H1 (cell line): Measurements from ENCODE around the gene GPR18. TPM values are rescaled to one million over a fixed set of nuclear protein-coding genes. Genes with fewer than 3 reads are reported as not detected.
A peak's percentile ranks its signal among the peaks of the same experiment; 100 is the strongest.

Experiments used
- BRCA1 ChIP-seq: IDR thresholded peaks from 2 replicates; pipeline ENCODE4 v1.6.1; 2012; ENCODE audit warnings: low read depth, low read length, improper control_type of control experiment
- CTBP2 ChIP-seq: IDR thresholded peaks from 2 replicates; pipeline ENCODE4 v1.7.0; 2011; ENCODE audit warnings: borderline replicate concordance, mild to moderate bottlenecking, moderate library complexity, mixed read lengths, low read length; ENCODE audit not compliant: insufficient read depth, insufficient read length
- EZH2 ChIP-seq: fragments of 200-600 bp; sonication (generic); IDR thresholded peaks from 2 replicates; pipeline ENCODE4 v1.7.1; 2012; ENCODE audit warnings: low read depth, mild to moderate bottlenecking, moderate library complexity, low read length, inconsistent platforms; ENCODE audit not compliant: severe bottlenecking
- JUN ChIP-seq: IDR thresholded peaks from 2 replicates; pipeline ENCODE4 v1.6.1; 2011; ENCODE audit warnings: low read depth, mild to moderate bottlenecking, improper control_type of control experiment, low read length
- KDM5A ChIP-seq: fragments of 200-600 bp; IDR thresholded peaks from 2 replicates; pipeline ENCODE4 v1.7.1; 2012; ENCODE audit warnings: mild to moderate bottlenecking, low read length, inconsistent platforms, mixed read lengths
- RAD21 ChIP-seq, 2 experiments: IDR thresholded peaks in 1 of 2; conservative IDR thresholded peaks in 1 of 2; 2 replicates each; pipeline ENCODE4 v1.6.1; 2011; ENCODE audit warnings: low read depth in 2 of 2, low read length in 2 of 2, improper control_type of control experiment in 1 of 2, inconsistent platforms in 1 of 2, mild to moderate bottlenecking in 1 of 2, moderate library complexity in 1 of 2
- RXRA ChIP-seq: IDR thresholded peaks from 2 replicates; pipeline ENCODE4 v1.6.1; 2011; ENCODE audit warnings: low read depth, mild to moderate bottlenecking, low read length, moderate library complexity; ENCODE audit not compliant: insufficient read depth
- SIN3A ChIP-seq, 2 experiments: IDR thresholded peaks in 1 of 2; conservative IDR thresholded peaks in 1 of 2; 2 replicates each; pipeline ENCODE4 v1.6.1; 2011 to 2012; ENCODE audit warnings: low read length in 2 of 2, improper control_type of control experiment in 1 of 2, low read depth in 1 of 2, mild to moderate bottlenecking in 1 of 2
- USF2 ChIP-seq: IDR thresholded peaks from 2 replicates; pipeline ENCODE4 v1.6.1; 2011; ENCODE audit warnings: low read length, improper control_type of control experiment
- ZNF274 ChIP-seq: IDR thresholded peaks from 2 replicates; pipeline ENCODE4 v1.7.0; 2012; ENCODE audit warnings: low read length, borderline replicate concordance; ENCODE audit errors: extremely low read depth
- polyA plus RNA-seq, 7 experiments: library from polyadenylated mRNA; depleted of rRNA in 3 of 7; stranded (reverse) in 5 of 7; unstranded in 2 of 7; fragments of >200 nt in 5 of 7; fragments of 200-250 nt in 2 of 7; gene quantifications; 1 replicate in 5 of 7; 2 replicates in 1 of 7; 4 replicates in 1 of 7; pipeline versions ENCODE4 v1.2.1 to v1.2.3, GENCODE V29; 2011 to 2013; ENCODE audit warnings: missing spikeins in 2 of 7, mixed read lengths in 2 of 7
- total RNA-seq: library from RNA; stranded (reverse); fragmentation: NEBNext Ultra II Directional; extraction: Animal tissue kit (Norgen Biotek cat#: 25700); gene quantifications from 2 replicates; pipeline ENCODE4 v1.2.1, GENCODE V29; 2021
- TF ChIP-seq, protein P1 (sequence below), 3 experiments: IDR thresholded peaks; 1 replicate in 2 of 3; 2 replicates in 1 of 3; pipeline versions ENCODE4 v1.5.1 to v1.6.1; 2011; ENCODE audit warnings: low read length in 3 of 3, mild to moderate bottlenecking in 3 of 3, inconsistent platforms in 2 of 3, low read depth in 1 of 3, moderate library complexity in 1 of 3; ENCODE audit not compliant: insufficient read depth in 1 of 3; ENCODE audit errors: control extremely low read depth in 1 of 3

Gene GPR18
- total and polyA plus RNA-seq, 2 of the 8 experiments (the other 6 are each of a cell fraction or from before 2014, with no cell fraction given): not detected

DNA sequence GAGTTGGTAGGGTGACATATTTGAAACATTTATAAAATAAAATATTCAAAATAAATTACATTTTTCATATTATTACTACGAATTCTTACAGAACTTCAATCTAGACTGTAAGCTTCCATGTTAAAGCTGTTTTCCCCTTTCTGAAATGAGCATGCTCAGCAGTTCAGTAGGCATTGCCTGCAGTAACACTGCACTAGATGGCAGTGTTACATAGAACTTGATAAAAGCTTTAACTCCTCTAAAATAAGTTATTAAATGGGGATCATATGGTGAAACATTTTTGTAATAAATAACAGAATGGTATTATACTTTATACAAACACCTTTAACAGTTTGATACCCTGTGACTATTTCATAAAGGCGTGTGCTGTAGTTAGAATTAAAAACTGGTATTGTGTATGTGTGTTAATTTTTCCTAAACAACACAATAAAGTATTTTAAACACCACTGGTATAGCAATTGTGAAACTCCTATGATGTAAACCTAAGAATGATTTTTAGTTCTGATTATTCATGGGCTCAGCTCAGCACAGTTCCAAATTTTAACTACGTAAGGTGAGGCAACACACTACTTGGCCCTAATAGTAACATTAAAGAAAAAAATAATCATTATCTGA lies 11.6 kb upstream of the GPR18 start (continued):
- no peak for TF ChIP-seq KDM5A
- TF ChIP-seq RAD21 (IDR thresholded peaks at IDR 0.05 in 1 of 2, conservative IDR thresholded peaks at IDR 0.05 in 1 of 2; ENCODE audit: low read depth in 2 of 2, low read length in 2 of 2): peak; percentile 63 to 66
- TF ChIP-seq SIN3A (conservative IDR thresholded peaks at IDR 0.05 in 1 of 2, IDR thresholded peaks at IDR 0.05 in 1 of 2; ENCODE audit: low read depth in 1 of 2, low read length in 2 of 2): no peak
- TF ChIP-seq CTBP2: no peak
- TF ChIP-seq JUN: no peak
- no peak for TF ChIP-seq USF2
- no peak for TF ChIP-seq BRCA1
- no peak for TF ChIP-seq EZH2
- TF ChIP-seq ZNF274: no peak
- TF ChIP-seq, protein P1, sequence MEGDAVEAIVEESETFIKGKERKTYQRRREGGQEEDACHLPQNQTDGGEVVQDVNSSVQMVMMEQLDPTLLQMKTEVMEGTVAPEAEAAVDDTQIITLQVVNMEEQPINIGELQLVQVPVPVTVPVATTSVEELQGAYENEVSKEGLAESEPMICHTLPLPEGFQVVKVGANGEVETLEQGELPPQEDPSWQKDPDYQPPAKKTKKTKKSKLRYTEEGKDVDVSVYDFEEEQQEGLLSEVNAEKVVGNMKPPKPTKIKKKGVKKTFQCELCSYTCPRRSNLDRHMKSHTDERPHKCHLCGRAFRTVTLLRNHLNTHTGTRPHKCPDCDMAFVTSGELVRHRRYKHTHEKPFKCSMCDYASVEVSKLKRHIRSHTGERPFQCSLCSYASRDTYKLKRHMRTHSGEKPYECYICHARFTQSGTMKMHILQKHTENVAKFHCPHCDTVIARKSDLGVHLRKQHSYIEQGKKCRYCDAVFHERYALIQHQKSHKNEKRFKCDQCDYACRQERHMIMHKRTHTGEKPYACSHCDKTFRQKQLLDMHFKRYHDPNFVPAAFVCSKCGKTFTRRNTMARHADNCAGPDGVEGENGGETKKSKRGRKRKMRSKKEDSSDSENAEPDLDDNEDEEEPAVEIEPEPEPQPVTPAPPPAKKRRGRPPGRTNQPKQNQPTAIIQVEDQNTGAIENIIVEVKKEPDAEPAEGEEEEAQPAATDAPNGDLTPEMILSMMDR (IDR thresholded peaks at IDR 0.05; ENCODE audit: control extremely low read depth in 1 of 3, insufficient read depth in 1 of 3, low read depth in 1 of 3, low read length in 3 of 3): peak in 2 of 3 experiments; percentile 48 to 53; a peak in 3 of 4 replicates
- no peak for TF ChIP-seq RXRA
